Upper lobe of right lung (tissue), 1 donor: Measurements from ENCODE around the gene ACVR1B. TPM values are rescaled to one million over a fixed set of nuclear protein-coding genes. Genes with fewer than 3 reads are reported as not detected.

Source experiments
- ATAC-seq: fragments of 200-7000 bp; cut with Tn5 transposase; one replicate; pipeline ENCODE4 v1.9.1; 2020; ENCODE audit warnings: mild to moderate bottlenecking, moderate library complexity
- DNase-seq: peaks from one replicate; pipeline ENCODE4 v3.0.0-alpha.2; 2020
- H3K27ac ChIP-seq: fragments of 200-600 bp; one replicate; pipeline ENCODE4 v1.8.0; 2022
- H3K27me3 ChIP-seq: fragments of 200-600 bp; one replicate; pipeline ENCODE4 v1.8.0; 2022; ENCODE audit warnings: mild to moderate bottlenecking
- H3K36me3 ChIP-seq: fragments of 200-600 bp; one replicate; pipeline ENCODE4 v1.8.0; 2022
- H3K4me1 ChIP-seq: fragments of 200-600 bp; one replicate; pipeline ENCODE4 v1.8.0; 2022
- H3K4me3 ChIP-seq: fragments of 200-600 bp; one replicate; pipeline ENCODE4 v1.8.0; 2022; ENCODE audit warnings: mild to moderate bottlenecking
- H3K9me3 ChIP-seq: fragments of 200-600 bp; one replicate; pipeline ENCODE4 v1.8.0; 2022
- CTCF ChIP-seq: fragments of 200-600 bp; IDR thresholded peaks from one replicate; pipeline ENCODE4 v1.8.0; 2022; ENCODE audit warnings: antibody characterized with exemption
- intact Hi-C: fragments of 100-400 bp; cut with DNase I; formaldehyde crosslinking; loops from one replicate; pipeline ENCODE4 v1.11.0; 2022
- total RNA-seq: library from RNA; stranded (reverse); fragmentation: NEBNext Ultra II Directional; extraction: Animal tissue kit (Norgen Biotek cat#: 25700); gene quantifications from one replicate; pipeline ENCODE4 v1.2.1, GENCODE V29; 2021
- donor health status: DM: no; HTN: yes; CAD: no; lungs with severe emphysema.

ACVR1B gene
- total RNA-seq, 1 donor from 2014 or later: 33.5 TPM

GRCh38 chr12:51921017-51921725 lies 30.3 kb upstream of the ACVR1B start:
- Histone ChIP-seq H3K27me3 (no peaks in the 10 kb centered on the region), H3K4me1 (peaks cover 45% of the 10 kb centered on the region), H3K9me3 (no peaks in the 10 kb centered on the region), H3K4me3 (no peak overlapping the region), H3K36me3 (peaks cover 22% of the 10 kb centered on the region), H3K27ac (no peak overlapping the region)
- no peak for TF ChIP-seq CTCF
- intact Hi-C loops: loop anchor here (10.0 kb wide), 1 partner anchor 54 kb away; no protein-coding TSS in a partner anchor
- ATAC-seq (no peak), DNase-seq (peak; percentile 56)

GRCh38 chr12:51922146-51922545 lies 29.4 kb upstream of the ACVR1B start:
- Histone ChIP-seq H3K9me3 (no peaks in the 10 kb centered on the region), H3K27ac (peak overlapping the region; percentile 68), H3K4me1 (peaks cover 39% of the 10 kb centered on the region), H3K36me3 (peaks cover 14% of the 10 kb centered on the region), H3K4me3 (no peak overlapping the region), H3K27me3 (no peaks in the 10 kb centered on the region)
- intact Hi-C loops: loop anchor here (10.0 kb wide), 1 partner anchor 53 kb away; no protein-coding TSS in a partner anchor
- DNase-seq: peak; percentile 35
- TF ChIP-seq CTCF: no peak
- ATAC-seq: no peak

- H3K4me1 ChIP-seq: peaks cover 39% of the 10 kb centered on the region
- H3K4me3 ChIP-seq: peak overlapping the region; percentile 8
- peak; percentile 16 for TF ChIP-seq CTCF
- intact Hi-C loops: loop anchor here (10.0 kb wide), 1 partner anchor 52 kb away; no protein-coding TSS in a partner anchor
- H3K27ac ChIP-seq: peak overlapping the region; percentile 68
- peak; percentile 79 for ATAC-seq
- peaks cover 14% of the 10 kb centered on the region for H3K36me3 ChIP-seq
- H3K27me3 ChIP-seq: no peaks in the 10 kb centered on the region
- DNase-seq: no peak
- H3K9me3 ChIP-seq: no peaks in the 10 kb centered on the region
Measured at GRCh38 chr12:51922762-51923505, 28.6 kb upstream of the ACVR1B start.

- Histone ChIP-seq H3K9me3 (no peaks in the 10 kb centered on the region), H3K4me3 (no peak overlapping the region), H3K36me3 (peaks cover 10% of the 10 kb centered on the region), H3K4me1 (peaks cover 39% of the 10 kb centered on the region), H3K27ac (peak overlapping the region; percentile 68), H3K27me3 (no peaks in the 10 kb centered on the region)
- peak; percentile 86 for TF ChIP-seq CTCF
- intact Hi-C loops: loop anchor here (10.0 kb wide), 1 partner anchor 51 kb away; no protein-coding TSS in a partner anchor
- ATAC-seq (peak; percentile 73), DNase-seq (peak; percentile 85)
Measured at GRCh38 chr12:51923506-51924365, 27.8 kb upstream of the ACVR1B start.
